Activated naive CD4-positive, alpha-beta T cell treated with Interleukin-2 at 50 U/mL for 16 hours (primary cell): ENCODE measurements around the gene STRA6.

ENCODE experiments used
- DNase-seq: peaks from one replicate; pipeline ENCODE4 v3.0.0-alpha.2; 2020

Gene STRA6

GRCh38 chr15:74157868-74158827 lies 44.4 kb downstream of the STRA6 start:
- no peak for DNase-seq

DNA sequence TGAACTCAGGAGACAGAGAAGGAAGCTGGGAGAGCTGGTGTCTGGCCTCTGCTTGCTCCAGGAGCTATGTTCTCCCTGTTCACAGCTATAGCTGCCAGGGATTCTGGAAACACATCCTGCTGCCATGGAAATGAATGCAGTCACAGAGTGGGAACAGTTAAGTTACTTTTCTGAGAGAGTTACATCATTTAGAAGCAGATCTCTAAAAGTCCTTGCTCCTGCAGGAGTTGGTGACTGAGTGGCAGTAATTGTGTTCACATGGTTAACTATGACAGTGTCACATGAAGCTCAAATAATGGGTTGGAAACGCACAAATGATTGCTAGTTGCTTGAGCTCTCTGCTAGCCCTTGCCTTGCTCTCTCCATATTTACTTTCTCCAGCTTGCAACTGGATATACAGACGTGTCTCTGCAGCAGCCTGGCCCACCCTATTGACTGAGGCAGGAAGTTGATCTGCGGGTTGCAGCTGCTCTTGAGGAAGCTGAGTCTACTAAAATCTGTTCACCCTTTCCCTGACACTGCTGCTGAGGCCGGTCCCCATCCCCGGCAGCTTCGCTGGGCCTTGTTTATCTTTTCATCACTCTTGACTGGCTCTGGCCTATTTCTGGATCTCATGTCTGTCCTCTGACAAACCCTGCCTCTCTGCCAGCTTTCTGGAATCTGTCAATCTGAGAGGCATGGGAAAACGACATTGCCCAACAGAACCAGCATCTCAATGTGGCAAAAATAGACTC lies 45.7 kb downstream of the STRA6 start:
- no peak for DNase-seq

GRCh38 chr15:74155766-74156417 lies 46.7 kb downstream of the STRA6 start:
- no peak for DNase-seq

GRCh38 chr15:74147051-74147450 lies 55.5 kb downstream of the STRA6 start:
- DNase-seq = no peak

- DNase-seq = no peak
These were observed 56.2 kb downstream of the STRA6 start for GRCh38 chr15:74146277-74146800.

DNA sequence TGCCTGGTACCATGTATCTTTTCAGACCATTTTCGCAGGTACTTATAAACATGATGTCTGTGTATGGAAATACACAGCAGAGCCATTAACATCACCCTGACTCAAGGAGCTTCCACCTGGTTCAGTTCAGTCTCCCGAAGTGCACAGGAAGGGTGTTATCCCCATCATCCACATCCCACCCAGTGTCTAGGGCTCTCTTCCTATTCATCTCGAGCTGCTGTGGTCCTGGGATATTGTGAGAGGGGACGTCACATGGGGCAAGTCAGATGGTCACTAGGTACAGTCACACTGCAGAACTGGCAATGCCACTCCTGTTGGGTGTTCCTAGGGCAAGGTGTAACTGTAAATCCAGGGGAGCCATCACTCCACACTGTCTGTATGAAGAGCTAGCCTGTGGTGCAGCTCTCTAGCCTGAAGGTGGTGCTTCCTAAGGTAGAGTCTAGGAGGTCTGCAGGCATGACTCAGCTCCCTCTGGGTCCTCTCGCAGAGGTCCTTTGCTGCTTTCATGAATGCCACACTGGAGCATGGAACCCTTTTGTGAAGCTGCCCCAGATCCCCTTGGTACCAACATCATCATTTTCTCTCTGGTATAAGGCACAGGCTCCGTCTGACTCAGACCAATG lies 58.3 kb downstream of the STRA6 start:
- DNase-seq = no peak

- no peak for DNase-seq
These were observed 61.0 kb downstream of the STRA6 start for GRCh38 chr15:74141591-74141990.

DNA sequence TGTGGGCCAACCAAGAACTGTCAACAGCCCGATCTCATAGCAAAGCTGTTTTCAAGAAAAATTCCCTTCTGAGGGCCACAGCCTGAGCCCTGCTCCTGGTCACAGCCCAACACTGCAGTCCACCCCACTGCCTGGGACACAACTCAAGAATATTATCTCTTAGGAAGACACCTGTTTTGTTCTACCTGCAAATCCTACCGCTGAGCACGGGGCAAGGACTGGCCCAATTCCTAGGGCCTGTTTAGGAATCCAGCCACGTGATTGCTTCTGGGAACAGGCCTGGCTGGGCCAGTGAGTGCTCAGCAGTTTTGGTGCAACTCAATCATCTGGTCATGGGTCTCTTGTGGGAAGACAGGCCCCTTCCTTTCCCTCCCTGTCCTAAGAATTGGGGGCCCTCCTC lies 63.9 kb downstream of the STRA6 start:
- no peak for DNase-seq

DNA sequence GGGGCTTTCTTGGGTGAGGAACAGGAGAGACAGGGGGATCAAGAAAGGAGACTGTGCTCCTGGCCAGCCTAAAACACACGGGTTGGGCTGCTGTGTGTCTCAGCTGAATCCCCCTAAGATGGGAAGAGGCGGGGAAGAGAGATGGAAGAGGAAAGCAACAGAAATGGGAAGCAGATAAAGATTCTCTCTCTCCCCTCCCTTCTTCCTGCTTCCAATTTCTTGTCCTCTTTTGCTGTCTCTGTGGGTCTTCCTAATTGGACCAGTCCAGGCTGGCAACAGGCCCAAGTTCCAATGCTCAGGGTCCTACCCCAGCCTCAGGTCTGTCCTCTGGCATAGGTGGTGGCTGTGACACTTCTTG lies 65.1 kb downstream of the STRA6 start:
- DNase-seq = no peak

- DNase-seq = no peak
These were observed 65.6 kb downstream of the STRA6 start for GRCh38 chr15:74136814-74137536.

- DNase-seq = no peak
These were observed 66.1 kb downstream of the STRA6 start for GRCh38 chr15:74136540-74136813.

GRCh38 chr15:74135041-74135565 lies 67.5 kb downstream of the STRA6 start:
- no peak for DNase-seq

- no peak for DNase-seq
These were observed 68.1 kb downstream of the STRA6 start for GRCh38 chr15:74134387-74135027.

- no peak for DNase-seq
These were observed 68.7 kb downstream of the STRA6 start for GRCh38 chr15:74133694-74134386.

- DNase-seq = no peak
These were observed 69.6 kb downstream of the STRA6 start for GRCh38 chr15:74132681-74133651.

- DNase-seq = no peak
These were observed 70.8 kb downstream of the STRA6 start for GRCh38 chr15:74131628-74132413.

DNA sequence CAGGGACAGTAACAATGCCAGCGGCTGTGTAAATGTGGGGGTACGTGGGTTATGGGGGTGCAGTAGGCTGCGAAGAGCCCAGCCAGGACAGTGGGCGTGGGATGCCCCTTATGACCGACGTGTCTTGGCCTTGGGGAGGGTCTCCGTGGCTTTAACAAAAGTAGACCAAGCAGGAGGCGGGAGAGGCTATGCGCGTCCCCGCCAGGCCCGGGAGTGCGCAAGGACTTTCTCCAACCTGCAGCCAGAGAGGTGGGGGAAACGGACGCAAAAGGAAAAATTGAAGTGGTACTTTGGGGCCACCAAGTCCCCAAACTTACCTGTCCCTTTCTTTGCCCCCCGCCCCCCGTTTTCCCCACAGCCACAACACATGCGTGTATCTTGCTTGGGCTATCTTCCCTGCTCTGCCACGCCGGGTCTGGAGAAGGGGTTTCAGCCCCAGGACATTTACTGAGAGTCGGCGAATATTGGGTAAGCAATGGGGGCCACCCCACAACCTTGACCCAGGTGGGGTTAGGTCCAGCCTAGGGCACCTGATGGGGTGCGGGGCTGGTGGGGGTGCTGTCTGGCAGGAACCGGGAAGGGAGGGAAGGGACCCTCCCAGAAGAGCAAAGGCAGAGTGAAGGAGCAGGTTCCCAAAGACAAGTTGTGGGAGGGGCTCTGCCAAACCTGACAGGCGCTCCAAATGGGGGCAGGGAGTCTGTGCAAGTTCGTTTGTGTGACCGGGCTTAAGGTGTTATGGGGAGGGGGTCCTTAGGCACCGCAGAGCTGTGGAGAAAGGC lies 71.5 kb downstream of the STRA6 start:
- DNase-seq = no peak
